Measurements from ENCODE around the gene C16orf86.

GRCh38 chr16:67694611-67695010 is 28.0 kb downstream of the C16orf86 start:
- TF ChIP-seq CTCF (IDR thresholded peaks at IDR 0.05) (no peak), POLR2A (IDR thresholded peaks at IDR 0.05) (no peak)

All from adrenal gland (tissue), 5 donors.